Panc1 (cell line): ENCODE data around the gene SPATA20. TPM values are rescaled to one million over a fixed set of nuclear protein-coding genes. Genes with fewer than 3 reads are reported as not detected.

ENCODE experiments used
- ATAC-seq: fragments of 200-7000 bp; cut with Tn5 transposase; 2 replicates; pipeline ENCODE4 v1.9.1; 2020; ENCODE audit warnings: mild to moderate bottlenecking, moderate library complexity
- BruUV-seq: library from RNA; stranded (reverse); fragments of 400-500 nt; replicated peaks from 2 replicates; lab custom pipeline; 2021; lab: Mats Ljungman, UMichigan
- CTCF ChIA-PET: fragments of 300-600 bp; sonication (Branson Sonifier 250); formaldehyde crosslinking; loops from one replicate; lab custom pipeline; 2022; ENCODE audit warnings: antibody characterized with exemption; lab: Charles Lee
- POLR2A ChIA-PET: fragments of 300-600 bp; sonication (Branson Sonifier 250); formaldehyde crosslinking; loops from one replicate; lab custom pipeline; 2022; ENCODE audit warnings: antibody characterized with exemption; lab: Charles Lee
- DNase-seq: peaks from one replicate; pipeline ENCODE4 v3.0.0-alpha.2; 2010; ENCODE audit warnings: low read depth, low spot score
- H3K27ac ChIP-seq: 2 replicates; pipeline ENCODE4 v1.5.1; 2011; ENCODE audit warnings: mild to moderate bottlenecking, low read length, inconsistent platforms
- H3K27me3 ChIP-seq: fragments of 200-500 bp; sonication (Bioruptor generic); 2 replicates; pipeline ENCODE4 v1.6.0; 2014; ENCODE audit warnings: low read length, inconsistent platforms; ENCODE audit not compliant: control insufficient read depth, insufficient read depth
- H3K36me3 ChIP-seq: fragments of 200-500 bp; sonication (Bioruptor generic); 2 replicates; pipeline ENCODE4 v1.5.1; 2014; ENCODE audit warnings: inconsistent platforms, mild to moderate bottlenecking, low read length, moderate library complexity; ENCODE audit not compliant: control insufficient read depth, insufficient read depth
- H3K4me1 ChIP-seq: 2 replicates; pipeline ENCODE4 v1.5.1; 2011; ENCODE audit warnings: inconsistent platforms, mild to moderate bottlenecking, low read length, moderate library complexity; ENCODE audit not compliant: control insufficient read depth, insufficient read depth
- H3K4me3 ChIP-seq, 2 experiments: 2 replicates each; pipeline ENCODE4 v1.5.1; 2011 to 2012; ENCODE audit warnings: low read depth in 2 of 2, low read length in 2 of 2, mild to moderate bottlenecking in 2 of 2, inconsistent platforms in 1 of 2, moderate library complexity in 1 of 2
- H3K9me3 ChIP-seq: fragments of 200-500 bp; sonication (Bioruptor generic); 2 replicates; pipeline ENCODE4 v1.5.1; 2014; ENCODE audit warnings: low read depth, mild to moderate bottlenecking, inconsistent platforms, low read length, moderate library complexity; ENCODE audit not compliant: control insufficient read depth, insufficient read depth
- POLR2AphosphoS5 ChIP-seq: IDR thresholded peaks from 2 replicates; pipeline ENCODE4 v1.6.1; 2012; ENCODE audit warnings: mild to moderate bottlenecking, low read depth, low read length, moderate library complexity
- SIN3A ChIP-seq: IDR thresholded peaks from 2 replicates; pipeline ENCODE4 v1.6.1; 2012; ENCODE audit warnings: low read depth, mild to moderate bottlenecking, low read length, moderate library complexity, borderline replicate concordance; ENCODE audit not compliant: insufficient read depth
- TCF7L2 ChIP-seq: IDR thresholded peaks from 2 replicates; pipeline ENCODE4 v1.6.1; 2011; ENCODE audit warnings: mild to moderate bottlenecking, low read depth, low read length, inconsistent platforms
- in situ Hi-C: cut with HindIII; loops from 2 replicates; pipeline ENCODE4 v1.10.0; 2016; ENCODE audit warnings: low sequenced_read_pairs, low pct_unique_long_range_greater_than_20kb
- intact Hi-C: fragments of 100-400 bp; cut with micrococcal nuclease; formaldehyde crosslinking; loops from one replicate; pipeline ENCODE4 v1.10.0; 2022; ENCODE audit not compliant: unreplicated experiment
- total RNA-seq: library from RNA; stranded (reverse); gene quantifications from one replicate; pipeline ENCODE4 v1.2.1, GENCODE V29; 2021; ENCODE audit not compliant: unreplicated experiment
- TF ChIP-seq, protein P1 (sequence below), 2 experiments: IDR thresholded peaks; 2 replicates each; pipeline ENCODE4 v1.6.1; 2011 to 2012; ENCODE audit warnings: low read depth in 2 of 2, control low read depth in 1 of 2, low read length in 1 of 2, mild to moderate bottlenecking in 1 of 2, moderate library complexity in 1 of 2; ENCODE audit not compliant: insufficient read depth in 1 of 2
- TF ChIP-seq, protein P2 (sequence below): fragments of 450-650 bp; IDR thresholded peaks from 2 replicates; pipeline ENCODE4 v1.5.1; 2017; ENCODE audit warnings: mild to moderate bottlenecking

SPATA20 gene
- total RNA-seq, 1 experiment from 2014 or later: 82.2 TPM

GRCh38 chr17:50558941-50559614 lies 12.1 kb downstream of the SPATA20 start:
- in situ Hi-C loops (no loop called here), intact Hi-C loops (no loop called here)
- BruUV-seq: no TSS peak
- no peaks in the 10 kb centered on the region for H3K36me3 ChIP-seq
- POLR2A ChIA-PET: no interaction called here
- H3K4me3 ChIP-seq: no peak overlapping the region
- no peak overlapping the region for H3K27ac ChIP-seq
- TF ChIP-seq, protein P1, sequence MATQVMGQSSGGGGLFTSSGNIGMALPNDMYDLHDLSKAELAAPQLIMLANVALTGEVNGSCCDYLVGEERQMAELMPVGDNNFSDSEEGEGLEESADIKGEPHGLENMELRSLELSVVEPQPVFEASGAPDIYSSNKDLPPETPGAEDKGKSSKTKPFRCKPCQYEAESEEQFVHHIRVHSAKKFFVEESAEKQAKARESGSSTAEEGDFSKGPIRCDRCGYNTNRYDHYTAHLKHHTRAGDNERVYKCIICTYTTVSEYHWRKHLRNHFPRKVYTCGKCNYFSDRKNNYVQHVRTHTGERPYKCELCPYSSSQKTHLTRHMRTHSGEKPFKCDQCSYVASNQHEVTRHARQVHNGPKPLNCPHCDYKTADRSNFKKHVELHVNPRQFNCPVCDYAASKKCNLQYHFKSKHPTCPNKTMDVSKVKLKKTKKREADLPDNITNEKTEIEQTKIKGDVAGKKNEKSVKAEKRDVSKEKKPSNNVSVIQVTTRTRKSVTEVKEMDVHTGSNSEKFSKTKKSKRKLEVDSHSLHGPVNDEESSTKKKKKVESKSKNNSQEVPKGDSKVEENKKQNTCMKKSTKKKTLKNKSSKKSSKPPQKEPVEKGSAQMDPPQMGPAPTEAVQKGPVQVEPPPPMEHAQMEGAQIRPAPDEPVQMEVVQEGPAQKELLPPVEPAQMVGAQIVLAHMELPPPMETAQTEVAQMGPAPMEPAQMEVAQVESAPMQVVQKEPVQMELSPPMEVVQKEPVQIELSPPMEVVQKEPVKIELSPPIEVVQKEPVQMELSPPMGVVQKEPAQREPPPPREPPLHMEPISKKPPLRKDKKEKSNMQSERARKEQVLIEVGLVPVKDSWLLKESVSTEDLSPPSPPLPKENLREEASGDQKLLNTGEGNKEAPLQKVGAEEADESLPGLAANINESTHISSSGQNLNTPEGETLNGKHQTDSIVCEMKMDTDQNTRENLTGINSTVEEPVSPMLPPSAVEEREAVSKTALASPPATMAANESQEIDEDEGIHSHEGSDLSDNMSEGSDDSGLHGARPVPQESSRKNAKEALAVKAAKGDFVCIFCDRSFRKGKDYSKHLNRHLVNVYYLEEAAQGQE (IDR thresholded peaks at IDR 0.05; ENCODE audit: insufficient read depth in 1 of 2, low read depth in 2 of 2, low read length in 1 of 2): no peak
- TF ChIP-seq, protein P2, sequence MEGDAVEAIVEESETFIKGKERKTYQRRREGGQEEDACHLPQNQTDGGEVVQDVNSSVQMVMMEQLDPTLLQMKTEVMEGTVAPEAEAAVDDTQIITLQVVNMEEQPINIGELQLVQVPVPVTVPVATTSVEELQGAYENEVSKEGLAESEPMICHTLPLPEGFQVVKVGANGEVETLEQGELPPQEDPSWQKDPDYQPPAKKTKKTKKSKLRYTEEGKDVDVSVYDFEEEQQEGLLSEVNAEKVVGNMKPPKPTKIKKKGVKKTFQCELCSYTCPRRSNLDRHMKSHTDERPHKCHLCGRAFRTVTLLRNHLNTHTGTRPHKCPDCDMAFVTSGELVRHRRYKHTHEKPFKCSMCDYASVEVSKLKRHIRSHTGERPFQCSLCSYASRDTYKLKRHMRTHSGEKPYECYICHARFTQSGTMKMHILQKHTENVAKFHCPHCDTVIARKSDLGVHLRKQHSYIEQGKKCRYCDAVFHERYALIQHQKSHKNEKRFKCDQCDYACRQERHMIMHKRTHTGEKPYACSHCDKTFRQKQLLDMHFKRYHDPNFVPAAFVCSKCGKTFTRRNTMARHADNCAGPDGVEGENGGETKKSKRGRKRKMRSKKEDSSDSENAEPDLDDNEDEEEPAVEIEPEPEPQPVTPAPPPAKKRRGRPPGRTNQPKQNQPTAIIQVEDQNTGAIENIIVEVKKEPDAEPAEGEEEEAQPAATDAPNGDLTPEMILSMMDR: no peak
- TF ChIP-seq POLR2AphosphoS5 (no peak), SIN3A (no peak), TCF7L2 (no peak)
- H3K27me3 ChIP-seq: no peaks in the 10 kb centered on the region; the same call in 1 of the 2 replicates
- H3K9me3 ChIP-seq: no peaks in the 10 kb centered on the region
- no peak for DNase-seq
- CTCF ChIA-PET: interaction anchor here (1.3 kb wide), 1 partner anchor 9 kb away, joined by 17 read pairs; no protein-coding TSS in a partner anchor
- peaks cover 23% of the 10 kb centered on the region for H3K4me1 ChIP-seq
- no peak for ATAC-seq

GRCh38 chr17:50559674-50560184 lies 12.8 kb downstream of the SPATA20 start:
- intact Hi-C loops (no loop called here), in situ Hi-C loops (no loop called here)
- ChIA-PET CTCF (interaction anchor here (0.6 to 1.3 kb wide), 4 partner anchors 10 to 224 kb away, joined by 3 to 17 read pairs (median 6); no protein-coding TSS in a partner anchor), POLR2A (no interaction called here)
- no TSS peak for BruUV-seq
- TF ChIP-seq SIN3A (no peak), TCF7L2 (no peak), POLR2AphosphoS5 (no peak)
- TF ChIP-seq, protein P1 (IDR thresholded peaks at IDR 0.05; ENCODE audit: insufficient read depth in 1 of 2, low read depth in 2 of 2, low read length in 1 of 2): no peak
- TF ChIP-seq, protein P2: no peak
- ATAC-seq: peak; percentile 81
- H3K9me3 ChIP-seq: no peaks in the 10 kb centered on the region
- peak overlapping the region; percentile 76 to 90 for H3K4me3 ChIP-seq
- H3K27me3 ChIP-seq: no peaks in the 10 kb centered on the region; the same call in 1 of the 2 replicates
- H3K36me3 ChIP-seq: no peaks in the 10 kb centered on the region
- H3K4me1 ChIP-seq: peaks cover 27% of the 10 kb centered on the region
- H3K27ac ChIP-seq: peak overlapping the region; percentile 81
- no peak for DNase-seq
